ENCODE measurements around the gene ZNF622.

Gene ZNF622, protein sequence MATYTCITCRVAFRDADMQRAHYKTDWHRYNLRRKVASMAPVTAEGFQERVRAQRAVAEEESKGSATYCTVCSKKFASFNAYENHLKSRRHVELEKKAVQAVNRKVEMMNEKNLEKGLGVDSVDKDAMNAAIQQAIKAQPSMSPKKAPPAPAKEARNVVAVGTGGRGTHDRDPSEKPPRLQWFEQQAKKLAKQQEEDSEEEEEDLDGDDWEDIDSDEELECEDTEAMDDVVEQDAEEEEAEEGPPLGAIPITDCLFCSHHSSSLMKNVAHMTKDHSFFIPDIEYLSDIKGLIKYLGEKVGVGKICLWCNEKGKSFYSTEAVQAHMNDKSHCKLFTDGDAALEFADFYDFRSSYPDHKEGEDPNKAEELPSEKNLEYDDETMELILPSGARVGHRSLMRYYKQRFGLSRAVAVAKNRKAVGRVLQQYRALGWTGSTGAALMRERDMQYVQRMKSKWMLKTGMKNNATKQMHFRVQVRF

DNA sequence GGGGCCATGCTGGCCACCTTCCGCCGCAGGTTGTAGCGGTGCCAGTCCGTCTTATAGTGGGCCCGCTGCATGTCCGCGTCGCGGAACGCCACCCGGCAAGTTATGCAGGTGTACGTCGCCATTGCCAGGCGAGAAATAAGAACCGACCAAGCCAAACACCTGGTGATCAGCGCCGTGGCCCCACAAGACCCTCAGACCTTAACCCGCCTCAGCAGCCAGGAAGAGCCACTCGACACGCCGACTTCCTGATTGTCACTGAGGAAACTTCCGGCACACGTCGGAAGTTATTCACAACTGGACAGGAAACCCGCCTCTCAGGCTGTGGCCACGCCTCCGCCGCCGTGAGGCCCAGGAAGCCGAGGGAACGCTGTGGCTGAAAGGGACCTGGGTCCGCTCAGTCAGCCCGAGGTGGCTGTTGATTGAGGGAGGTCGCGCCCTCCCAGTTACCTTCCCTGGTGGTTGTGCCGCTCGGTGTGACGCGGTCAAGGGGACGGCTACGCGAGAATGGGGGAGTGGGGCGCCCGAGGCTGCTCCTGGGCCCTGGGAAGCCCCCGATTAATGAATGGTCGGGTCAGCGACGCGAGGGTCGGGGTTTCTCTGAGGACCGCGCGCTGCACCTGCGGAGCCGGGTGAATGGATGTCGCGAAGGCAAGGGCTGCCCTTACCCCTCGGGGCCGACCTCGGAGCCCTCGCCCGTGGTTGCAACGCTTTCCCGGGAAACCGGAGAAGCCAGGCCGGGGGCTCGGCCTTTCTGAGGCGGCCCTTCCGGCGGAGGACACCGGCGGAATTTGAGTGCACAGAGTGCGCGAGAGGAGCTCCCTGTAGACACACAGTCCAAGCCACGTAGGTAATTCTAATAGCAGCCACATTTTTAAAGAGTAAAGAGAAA, at the start of gene ZNF622:
Gene ZNF622, minus strand, starts transcription at position 257 of the 889 bp plus-strand sequence. Its CDS starts 135 bp downstream, at position 122.
- DNase-seq (ENCODE audit: low spot score): peak; percentile 88

DNA sequence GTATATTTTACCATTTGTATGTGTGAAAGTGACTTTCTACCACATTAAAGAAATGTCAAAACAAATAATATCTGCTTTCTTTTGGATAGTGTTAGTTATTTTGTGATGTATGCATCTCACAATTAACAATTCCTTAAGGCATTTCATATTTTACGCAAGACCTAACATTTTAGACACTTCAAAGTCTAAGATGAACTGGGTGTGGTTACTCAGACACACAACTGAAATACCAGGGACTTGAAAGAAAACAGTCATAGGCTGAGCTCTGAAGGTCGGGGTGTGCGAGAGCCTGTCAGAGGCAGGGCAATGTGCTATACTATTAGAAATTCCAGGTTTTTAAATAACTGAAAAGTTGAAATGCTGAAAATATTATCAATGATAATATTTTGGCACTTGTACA, 44.5 kb upstream of the ZNF622 start:
- no peak for DNase-seq (ENCODE audit: low spot score)

DNA sequence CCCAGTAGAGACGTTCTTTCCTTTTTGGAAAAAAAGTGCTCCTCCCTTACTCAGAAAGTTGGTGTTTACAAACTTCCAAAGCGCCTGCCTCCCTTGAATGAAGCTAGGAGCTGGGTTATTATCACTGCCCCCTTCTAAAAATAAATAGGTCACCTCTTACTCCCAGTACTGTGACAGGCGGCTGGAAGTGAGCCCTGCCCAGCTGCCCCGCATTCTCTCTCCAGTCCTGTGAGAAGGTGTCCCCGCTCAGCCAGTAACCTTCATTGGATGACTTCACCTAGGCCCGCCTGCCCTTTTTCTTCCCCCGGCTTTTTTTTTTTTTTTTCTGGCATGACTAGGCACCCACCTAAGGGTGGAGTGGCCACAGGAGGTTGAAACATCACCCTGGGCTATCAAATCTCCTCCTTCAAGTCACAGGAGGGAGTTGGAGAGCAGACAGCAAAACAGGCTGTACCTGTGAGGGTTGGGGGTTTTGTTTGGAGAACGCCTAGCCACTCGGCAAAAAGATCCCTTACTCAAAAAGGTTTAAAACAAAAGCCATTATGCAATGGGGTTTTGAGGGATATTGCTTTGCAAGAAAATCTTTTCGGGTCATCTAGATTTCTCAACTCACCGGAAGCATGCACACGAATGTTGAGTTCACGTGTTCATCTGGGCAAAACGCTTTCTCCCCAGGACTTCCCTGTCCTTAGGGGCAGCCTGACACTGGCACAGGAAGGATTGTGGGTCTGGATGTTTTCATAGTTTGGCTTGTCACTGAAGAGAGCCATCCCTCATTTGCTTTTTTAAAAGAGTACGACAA, 43.3 kb upstream of the ZNF622 start:
- DNase-seq (ENCODE audit: low spot score): peak; percentile 82

DNA sequence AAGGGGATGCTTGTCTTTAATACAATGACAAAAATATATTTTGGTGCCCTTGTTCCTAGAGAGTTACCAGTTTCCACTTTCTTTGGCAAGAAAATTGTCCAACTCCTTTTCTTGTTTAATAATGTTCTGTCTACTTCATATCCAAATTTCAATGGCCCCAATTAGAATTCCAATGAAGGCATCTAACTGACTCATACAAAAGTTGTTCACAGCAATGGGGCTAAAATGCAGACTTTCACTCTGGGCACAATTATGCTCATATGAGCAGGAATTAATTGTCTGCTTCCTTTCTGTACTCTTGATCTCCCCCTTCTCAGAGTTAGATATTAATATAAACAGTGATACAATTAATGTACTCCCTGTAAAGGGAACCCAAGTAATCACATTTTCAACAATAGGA, 42.1 kb upstream of the ZNF622 start:
- no peak for DNase-seq (ENCODE audit: low spot score)

DNA sequence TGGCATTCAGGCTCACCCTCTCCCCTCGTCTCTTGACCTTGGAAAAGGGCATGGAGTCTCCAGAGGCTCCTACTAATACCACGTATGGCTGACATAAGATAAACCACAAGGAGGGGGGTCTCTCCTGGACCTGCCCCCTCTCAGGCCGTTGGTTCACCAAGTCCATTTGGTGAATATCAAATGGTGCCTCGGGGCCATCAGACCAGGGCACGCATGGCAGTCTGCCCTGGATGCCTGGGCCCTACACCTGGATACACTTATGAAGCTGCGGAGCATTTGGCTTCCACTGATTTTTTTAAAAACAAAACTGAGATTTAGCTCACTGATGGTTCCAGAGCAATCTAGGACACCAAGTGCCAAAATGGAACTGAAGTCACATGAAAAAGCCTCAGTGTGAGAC, 40.3 kb upstream of the ZNF622 start:
- DNase-seq (ENCODE audit: low spot score): no peak

DNA sequence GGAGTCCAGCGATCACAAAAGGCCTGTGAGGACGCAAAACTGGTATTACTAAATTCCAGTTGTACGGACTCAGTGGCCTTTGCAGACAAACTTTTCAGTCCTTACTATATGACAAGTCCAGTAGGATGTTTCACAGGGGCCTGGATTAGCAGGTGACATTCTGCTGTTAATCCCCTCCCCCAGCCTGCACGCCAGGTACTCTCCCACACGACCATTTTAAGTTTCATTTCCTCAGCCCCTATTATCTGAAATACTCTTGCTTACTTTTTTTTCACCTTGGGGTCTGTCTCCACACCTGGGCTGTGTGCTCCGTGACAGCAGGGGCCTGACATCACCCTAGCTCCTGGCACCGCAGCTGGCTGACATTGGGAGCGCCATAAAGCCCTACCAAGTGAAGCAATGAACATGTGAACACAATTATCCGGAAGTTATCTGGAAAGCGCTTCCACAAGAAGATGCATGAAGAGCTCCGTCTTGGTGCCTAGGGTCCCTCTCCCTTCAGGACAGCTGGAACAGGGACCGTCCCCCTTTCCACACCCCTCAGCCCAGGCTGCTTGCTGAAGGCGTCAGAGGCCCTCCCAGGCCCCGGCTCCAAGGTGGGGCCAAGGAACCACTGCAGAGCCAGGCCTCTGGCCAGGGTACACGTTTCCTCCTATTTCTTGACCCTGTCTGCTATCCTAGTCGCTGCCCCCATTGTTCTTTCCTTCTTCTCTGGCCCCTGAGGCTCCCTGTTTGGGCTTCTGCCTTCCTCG, 39.7 kb upstream of the ZNF622 start:
- no peak for DNase-seq (ENCODE audit: low spot score)

DNA sequence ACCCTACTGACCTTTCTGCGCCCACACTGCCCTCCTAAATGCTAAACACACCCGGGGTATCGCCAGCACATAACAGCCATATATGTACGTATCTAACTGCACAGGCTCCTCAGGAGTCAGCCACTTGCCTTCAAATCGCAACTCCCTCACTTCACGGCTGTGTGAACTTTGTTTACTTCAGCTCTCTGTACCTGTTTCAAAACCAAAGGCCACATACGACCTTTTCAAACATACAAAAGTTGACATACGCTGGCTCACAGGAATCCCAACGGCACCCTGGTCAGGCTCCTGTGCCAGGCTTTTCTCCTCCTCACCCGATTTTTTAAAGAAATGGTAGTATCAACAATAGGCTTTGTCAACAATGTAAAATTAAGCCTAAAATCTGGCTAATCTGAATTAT, 39.0 kb upstream of the ZNF622 start:
- DNase-seq (ENCODE audit: low spot score): no peak

DNA sequence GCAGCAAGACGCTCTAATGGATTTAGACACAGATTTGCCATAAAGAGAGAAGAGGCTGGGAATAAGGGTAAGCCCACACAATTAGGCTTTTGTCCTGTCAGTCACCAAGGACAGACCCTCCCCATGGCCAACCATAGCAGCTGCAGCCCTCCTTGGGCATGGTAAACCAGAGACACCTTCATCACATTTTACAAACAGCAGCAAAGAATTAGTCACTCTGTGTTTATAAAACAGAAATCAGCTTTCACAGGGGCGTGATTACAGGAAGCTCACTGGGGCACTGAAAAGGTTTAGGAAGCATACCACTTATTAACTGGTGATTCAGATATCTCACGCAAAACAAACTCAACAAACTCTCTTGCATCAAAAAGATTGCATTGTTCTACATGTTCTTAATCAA, 37.3 kb upstream of the ZNF622 start:
- DNase-seq (ENCODE audit: low spot score): no peak

DNA sequence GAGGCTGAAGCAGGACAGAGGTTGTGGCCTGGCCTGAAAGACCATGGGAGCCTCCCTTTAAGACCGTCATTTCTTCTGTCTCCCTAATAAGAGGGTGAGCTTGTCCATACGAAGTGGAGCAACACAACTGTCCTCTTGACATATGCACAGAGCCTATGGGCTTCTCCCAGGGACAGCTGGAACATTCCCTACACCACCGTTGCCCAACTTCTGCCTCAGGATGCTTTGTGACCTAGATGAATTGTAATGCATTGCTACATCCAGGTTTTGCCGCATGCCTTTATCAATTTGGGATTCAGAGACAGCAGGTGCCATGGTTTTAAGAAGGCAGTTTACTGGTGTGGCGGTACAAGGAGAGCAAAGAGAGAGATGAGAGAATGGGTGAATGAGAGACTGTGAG, 34.4 kb upstream of the ZNF622 start:
- DNase-seq (ENCODE audit: low spot score): no peak

DNA sequence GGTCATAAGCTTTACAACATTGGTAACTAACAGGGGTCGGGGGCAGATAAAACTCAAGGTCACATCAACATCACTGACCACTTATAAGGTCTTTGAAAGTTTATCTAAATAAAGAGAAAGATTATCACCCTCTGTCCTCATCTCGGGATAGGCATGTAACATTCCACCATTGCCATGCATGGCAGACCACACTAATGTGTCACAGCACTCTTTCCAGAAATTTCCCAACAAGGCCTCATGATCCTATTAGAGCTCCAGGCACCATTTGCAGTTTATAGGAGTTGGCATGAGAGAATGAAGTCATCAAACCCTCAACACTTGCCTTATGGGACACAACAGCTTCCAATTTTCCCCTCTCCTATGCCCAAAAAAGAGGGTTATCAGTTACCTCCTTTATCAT, 31.9 kb upstream of the ZNF622 start:
- no peak for DNase-seq (ENCODE audit: low spot score)

DNA sequence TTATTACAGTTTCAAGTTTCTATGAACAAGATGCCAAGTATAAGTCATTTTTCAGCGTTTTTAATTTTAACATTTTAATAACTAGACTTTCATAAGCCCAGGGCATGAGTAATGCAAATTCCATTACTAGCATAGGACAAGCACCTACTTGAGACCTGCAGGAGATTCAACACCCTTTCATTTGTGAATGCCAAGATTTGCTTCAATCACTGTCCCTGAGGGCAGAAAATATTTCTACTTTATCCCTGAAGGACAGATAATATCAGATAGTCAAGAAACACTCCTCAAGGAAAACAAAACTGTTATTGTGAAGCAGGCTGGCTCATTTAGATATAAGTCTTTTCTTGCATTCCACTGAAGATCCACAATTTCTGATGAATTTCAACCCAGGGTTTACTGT, 27.7 kb upstream of the ZNF622 start:
- DNase-seq (ENCODE audit: low spot score): no peak

DNA sequence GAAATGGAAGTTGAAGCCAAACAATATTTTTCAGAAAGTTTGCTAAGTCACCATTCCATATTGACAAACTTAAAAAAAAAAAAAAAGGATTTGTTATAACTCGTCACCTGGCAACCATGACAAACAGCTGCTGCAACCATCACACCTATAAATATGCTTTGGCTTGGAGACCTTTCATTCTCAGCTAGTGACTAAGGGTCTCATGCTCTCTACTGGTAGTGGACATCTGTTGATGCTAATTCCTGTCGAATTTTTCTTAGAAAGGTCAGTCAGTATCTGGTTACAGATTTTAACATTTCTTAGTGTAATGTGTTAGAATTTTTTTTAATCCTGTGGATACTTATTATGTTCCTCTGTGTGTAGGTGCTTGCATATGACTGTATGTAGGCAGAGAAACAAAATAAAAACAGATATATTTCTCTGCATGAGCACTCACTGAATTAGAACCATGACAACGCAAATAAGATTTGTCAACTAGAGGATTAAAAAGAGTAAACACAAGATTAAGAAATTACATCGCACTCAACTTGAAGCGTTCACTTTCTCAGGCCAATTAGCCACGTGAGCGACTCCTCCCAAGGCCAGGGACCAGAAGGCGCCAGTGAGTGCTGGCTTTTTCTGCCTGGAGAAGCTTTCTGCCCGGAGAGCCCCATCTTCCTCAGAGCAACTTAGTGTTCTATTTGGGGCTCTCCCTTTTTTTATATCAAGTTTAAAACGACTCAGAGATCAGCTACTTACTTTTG, 27.0 kb upstream of the ZNF622 start:
- no peak for DNase-seq (ENCODE audit: low spot score)

DNA sequence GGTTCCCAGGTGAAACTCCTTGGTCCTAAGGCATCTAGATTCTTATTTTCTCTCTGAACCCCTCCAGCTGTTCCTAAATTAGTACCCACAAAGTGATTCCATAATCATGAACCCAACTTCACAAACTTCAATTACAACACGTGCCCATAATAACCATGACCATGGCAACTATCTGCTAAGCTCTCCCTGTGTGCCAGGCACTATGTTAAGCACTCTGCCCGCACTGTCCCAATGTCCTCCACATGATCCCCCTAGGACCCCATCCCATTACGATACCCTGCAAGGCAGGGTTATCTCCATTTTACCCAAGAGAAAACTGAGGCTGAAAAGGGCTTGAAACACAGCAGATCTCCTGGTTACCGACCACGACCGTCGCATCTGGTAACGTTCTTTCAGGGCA, 25.3 kb upstream of the ZNF622 start:
- DNase-seq (ENCODE audit: low spot score): no peak

DNA sequence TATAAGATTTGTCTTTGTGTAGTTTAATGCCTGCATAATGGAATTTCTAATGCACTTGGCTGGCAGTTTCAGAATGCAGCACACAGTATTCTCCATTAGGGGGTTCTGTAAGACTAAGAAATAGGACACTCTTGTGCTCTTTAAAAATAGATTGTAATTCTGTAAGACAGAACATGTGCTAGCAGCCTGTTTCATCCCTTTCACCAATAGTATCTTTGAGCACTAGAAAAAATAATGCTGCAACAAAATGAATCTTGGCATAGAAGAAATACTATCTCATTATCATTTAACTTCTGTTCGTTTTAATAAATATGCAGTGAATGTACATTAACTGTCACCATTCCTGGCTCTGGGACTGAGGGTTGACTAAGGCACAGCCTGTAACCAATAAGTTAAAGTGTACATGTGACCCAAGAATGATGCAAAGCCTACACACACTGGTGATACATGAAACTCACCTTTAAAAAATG, 23.8 kb upstream of the ZNF622 start:
- peak; percentile 31 for DNase-seq (ENCODE audit: low spot score)

DNA sequence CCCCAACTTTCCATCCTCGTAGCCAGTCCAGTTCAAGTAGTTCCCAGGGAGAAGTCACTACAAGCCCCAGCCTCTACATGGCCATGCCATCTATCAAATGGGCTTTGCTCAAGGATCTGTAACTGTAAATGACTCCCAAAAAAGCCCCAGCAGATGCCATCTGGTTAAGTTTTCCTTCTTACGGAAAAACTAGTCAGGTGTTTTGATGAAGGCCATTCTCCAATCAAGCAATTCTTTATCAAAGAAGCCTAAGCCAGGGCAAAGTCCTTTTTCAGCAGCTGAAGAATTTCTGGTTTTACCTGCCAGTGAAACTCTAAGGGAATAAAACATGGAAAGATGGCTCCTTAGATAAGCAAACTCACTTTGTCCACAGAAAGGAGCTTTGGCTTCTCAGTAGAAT, 21.9 kb upstream of the ZNF622 start:
- DNase-seq (ENCODE audit: low spot score): no peak

DNA sequence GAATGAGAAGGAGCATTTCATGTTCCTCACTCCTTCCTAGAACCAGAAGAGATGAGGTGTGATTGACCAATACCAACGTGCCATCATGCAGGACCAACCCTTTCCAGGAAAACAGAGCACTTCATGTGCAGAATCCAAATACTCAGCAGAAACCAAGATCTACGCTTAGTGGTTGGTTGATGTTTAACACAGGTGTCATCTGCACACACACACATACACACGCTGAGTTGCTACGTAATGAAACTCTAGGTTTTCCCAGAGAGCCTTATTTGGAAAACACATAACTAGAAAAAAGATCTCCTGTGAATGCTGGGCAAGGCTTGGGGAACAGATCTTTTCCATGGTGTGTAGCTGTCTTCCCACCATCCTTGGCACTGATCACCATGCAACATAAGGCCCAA, 21.1 kb upstream of the ZNF622 start:
- DNase-seq (ENCODE audit: low spot score): no peak

DNA sequence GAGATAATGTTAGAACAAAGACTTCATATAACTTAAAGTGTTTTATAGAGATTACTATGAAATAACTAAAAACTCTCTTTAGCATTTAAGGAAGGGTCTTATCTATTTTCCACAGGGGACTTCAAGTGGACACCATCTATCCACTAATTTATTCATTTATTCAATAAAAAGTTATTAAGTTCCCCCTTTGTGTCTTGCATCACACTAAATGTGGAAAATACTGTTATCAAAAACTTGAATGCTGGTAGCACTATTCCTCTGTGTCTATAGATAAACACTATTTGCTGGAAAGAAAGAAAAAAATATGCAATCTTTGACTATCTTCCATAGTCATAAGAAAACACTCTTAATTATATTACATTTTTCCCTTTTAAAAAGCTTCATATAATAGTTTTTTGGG, 20.1 kb upstream of the ZNF622 start:
- no peak for DNase-seq (ENCODE audit: low spot score)

DNA sequence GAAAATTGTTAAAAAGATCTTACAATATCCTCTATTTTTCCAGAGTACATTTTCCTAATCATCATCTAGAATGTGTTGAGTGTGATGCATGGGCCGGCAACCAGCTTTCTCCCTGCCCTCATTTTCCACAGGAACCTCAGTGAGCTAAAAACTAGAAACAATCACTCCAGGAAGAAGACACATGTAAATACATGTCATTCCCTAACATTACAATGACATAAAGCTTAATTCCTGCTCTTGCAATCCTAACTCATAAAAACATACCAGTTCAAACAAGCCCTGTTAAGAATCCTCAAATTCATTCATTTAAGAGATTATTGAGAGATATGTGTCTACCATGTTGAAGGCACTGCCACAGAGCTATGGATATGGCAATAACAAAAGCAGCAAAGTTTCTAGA, 18.5 kb upstream of the ZNF622 start:
- no peak for DNase-seq (ENCODE audit: low spot score)

DNA sequence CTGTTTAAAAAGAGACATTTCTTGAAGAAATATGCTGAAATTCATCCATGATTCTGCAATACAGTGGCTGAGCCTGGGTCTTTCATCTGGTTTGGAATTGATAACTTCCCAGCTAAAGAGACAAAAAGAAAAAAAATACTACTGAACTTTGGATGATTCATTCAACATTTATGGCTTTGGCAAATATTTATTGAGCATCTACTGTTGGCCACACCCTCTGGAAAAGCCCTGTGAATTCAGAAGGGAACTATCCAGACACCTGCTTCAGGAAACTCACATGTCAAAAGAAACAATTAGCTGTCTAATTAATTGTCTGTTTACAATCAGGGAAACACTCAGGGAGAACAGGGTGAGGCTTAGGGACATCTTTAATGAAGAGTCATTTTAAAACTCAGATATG, 17.8 kb upstream of the ZNF622 start:
- no peak for DNase-seq (ENCODE audit: low spot score)

DNA sequence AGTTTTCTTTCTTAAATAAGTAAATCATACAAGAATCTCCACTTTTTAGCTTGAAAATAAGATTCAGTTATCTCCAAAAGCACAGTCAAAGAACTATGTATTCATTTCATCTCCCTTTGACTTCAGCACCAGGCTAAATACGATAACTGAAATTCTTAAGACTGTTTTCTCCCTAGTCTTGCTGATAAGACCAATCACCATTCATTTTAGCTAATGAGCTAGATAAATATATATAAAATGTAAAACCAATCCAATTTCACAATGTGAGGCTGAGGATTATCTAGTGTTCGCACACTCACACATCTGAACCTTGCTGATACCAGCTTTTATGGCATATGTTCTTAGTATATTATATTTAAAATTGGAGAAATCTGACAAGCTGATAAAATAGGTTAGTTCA, 17.3 kb upstream of the ZNF622 start:
- DNase-seq (ENCODE audit: low spot score): no peak

All from iPS-NIHi11 (cell line).